HEK293 (cell line): ENCODE data around the gene TEX9.
A peak's percentile ranks its signal among the peaks of the same experiment; 100 is the strongest.

Source experiments
- CTCF ChIA-PET: fragments of 350-600 bp; formaldehyde crosslinking; extraction: SDS; loops from one replicate; lab custom pipeline; 2021; ENCODE audit warnings: antibody characterized with exemption; lab: Yijun Ruan, JAX
- POLR2A ChIA-PET: fragments of 300-600 bp; formaldehyde crosslinking; extraction: SDS; loops from one replicate; lab custom pipeline; 2020; ENCODE audit warnings: antibody characterized with exemption, inconsistent platforms; lab: Yijun Ruan, JAX
- H3K27ac ChIP-seq: fragments of 200-500 bp; sonication (Bioruptor generic); 2 replicates; pipeline ENCODE4 v1.5.1; 2014; ENCODE audit warnings: low read depth, low read length, control low read depth, inconsistent platforms; ENCODE audit errors: extremely low read depth
- H3K36me3 ChIP-seq, 2 experiments: fragments of 200-500 bp in 1 of 2; sonication (Bioruptor generic) in 1 of 2; 1 replicate in 1 of 2; 2 replicates in 1 of 2; pipeline ENCODE4 v1.5.1; 2014 to 2017; ENCODE audit warnings: inconsistent platforms in 2 of 2, low read length in 2 of 2; ENCODE audit not compliant: control insufficient read depth in 2 of 2, insufficient read depth in 1 of 2
- H3K4me1 ChIP-seq: fragments of 200-500 bp; sonication (Bioruptor generic); 2 replicates; pipeline ENCODE4 v1.5.1; 2014; ENCODE audit warnings: mild to moderate bottlenecking, low read length, inconsistent platforms; ENCODE audit not compliant: control insufficient read depth, insufficient read depth
- H3K4me3 ChIP-seq: 2 replicates; pipeline ENCODE4 v1.5.1; 2011; ENCODE audit warnings: low read depth, mild to moderate bottlenecking, control low read depth, low read length, moderate library complexity
- H3K9me3 ChIP-seq: fragments of 200-500 bp; sonication (Bioruptor generic); 2 replicates; pipeline ENCODE4 v1.5.1; 2014; ENCODE audit warnings: low read depth, low read length, inconsistent platforms; ENCODE audit not compliant: control insufficient read depth, insufficient read depth
- BCL11B ChIP-seq: fragments of 450-650 bp; formaldehyde crosslinking; IDR thresholded peaks from 2 replicates; pipeline ENCODE4 v1.5.1; 2016; ENCODE audit warnings: low read depth, missing biosample characterization, missing genetic modification characterization
- FEZF1 ChIP-seq: fragments of 450-650 bp; formaldehyde crosslinking; IDR thresholded peaks from 2 replicates; pipeline ENCODE4 v1.5.1; 2016; ENCODE audit warnings: missing biosample characterization, missing genetic modification characterization
- PRDM1 ChIP-seq: fragments of 450-650 bp; formaldehyde crosslinking; IDR thresholded peaks from 2 replicates; pipeline ENCODE4; 2016; ENCODE audit warnings: missing biosample characterization, missing genetic modification characterization
- SCRT1 ChIP-seq: fragments of 450-650 bp; formaldehyde crosslinking; IDR thresholded peaks from 2 replicates; pipeline ENCODE4 v1.5.1; 2016; ENCODE audit warnings: missing biosample characterization, missing genetic modification characterization, borderline replicate concordance
- SCRT2 ChIP-seq: fragments of 450-650 bp; formaldehyde crosslinking; IDR thresholded peaks from 2 replicates; pipeline ENCODE4 v1.5.1; 2016; ENCODE audit warnings: missing biosample characterization, missing genetic modification characterization
- ZBTB17 ChIP-seq: fragments of 450-650 bp; formaldehyde crosslinking; IDR thresholded peaks from 2 replicates; pipeline ENCODE4 v1.5.1; 2016; ENCODE audit warnings: missing biosample characterization, missing genetic modification characterization
- ZBTB20 ChIP-seq: fragments of 450-650 bp; formaldehyde crosslinking; IDR thresholded peaks from 2 replicates; pipeline ENCODE4 v1.5.1; 2016; ENCODE audit warnings: missing biosample characterization, missing genetic modification characterization
- ZFP41 ChIP-seq: fragments of 450-650 bp; formaldehyde crosslinking; IDR thresholded peaks from 2 replicates; pipeline ENCODE4 v1.5.1; 2016; ENCODE audit warnings: missing biosample characterization, missing genetic modification characterization, borderline replicate concordance
- ZNF23 ChIP-seq: fragments of 450-650 bp; formaldehyde crosslinking; IDR thresholded peaks from 2 replicates; pipeline ENCODE4 v1.5.1; 2016; ENCODE audit warnings: missing biosample characterization, missing genetic modification characterization, borderline replicate concordance
- ZNF239 ChIP-seq: fragments of 450-650 bp; formaldehyde crosslinking; IDR thresholded peaks from 2 replicates; pipeline ENCODE4 v1.5.1; 2016; ENCODE audit warnings: missing biosample characterization, missing genetic modification characterization
- ZNF398 ChIP-seq: fragments of 450-650 bp; formaldehyde crosslinking; IDR thresholded peaks from 2 replicates; pipeline ENCODE4 v1.5.1; 2017; ENCODE audit warnings: missing biosample characterization, missing genetic modification characterization
- ZNF423 ChIP-seq: fragments of 450-650 bp; formaldehyde crosslinking; IDR thresholded peaks from 2 replicates; pipeline ENCODE4 v1.5.1; 2016; ENCODE audit warnings: missing biosample characterization, missing genetic modification characterization
- ZNF433 ChIP-seq: fragments of 450-650 bp; formaldehyde crosslinking; IDR thresholded peaks from 2 replicates; pipeline ENCODE4 v1.5.1; 2016; ENCODE audit warnings: missing biosample characterization, missing genetic modification characterization, low read depth
- ZNF501 ChIP-seq: fragments of 450-650 bp; formaldehyde crosslinking; IDR thresholded peaks from 2 replicates; pipeline ENCODE4 v1.5.1; 2016; ENCODE audit warnings: missing biosample characterization, missing genetic modification characterization
- ZNF521 ChIP-seq: fragments of 450-650 bp; formaldehyde crosslinking; IDR thresholded peaks from 2 replicates; pipeline ENCODE4 v1.5.1; 2017; ENCODE audit warnings: missing biosample characterization, mild to moderate bottlenecking, missing genetic modification characterization
- ZNF571 ChIP-seq: fragments of 450-650 bp; formaldehyde crosslinking; IDR thresholded peaks from 2 replicates; pipeline ENCODE4 v1.5.0; 2017; ENCODE audit warnings: missing biosample characterization, missing genetic modification characterization
- ZNF596 ChIP-seq: fragments of 450-650 bp; IDR thresholded peaks from 2 replicates; pipeline ENCODE4 v1.5.0; 2018; ENCODE audit warnings: missing biosample characterization, mild to moderate bottlenecking, missing genetic modification characterization, moderate library complexity
- ZNF621 ChIP-seq: fragments of 450-650 bp; formaldehyde crosslinking; IDR thresholded peaks from 2 replicates; pipeline ENCODE4 v1.5.1; 2017; ENCODE audit warnings: missing biosample characterization, missing genetic modification characterization
- ZNF664 ChIP-seq: fragments of 450-650 bp; formaldehyde crosslinking; IDR thresholded peaks from 2 replicates; pipeline ENCODE4 v1.5.1; 2016; ENCODE audit warnings: missing biosample characterization, missing genetic modification characterization
- ZSCAN4 ChIP-seq: fragments of 450-650 bp; formaldehyde crosslinking; IDR thresholded peaks from 2 replicates; pipeline ENCODE4 v1.5.1; 2017; ENCODE audit warnings: missing biosample characterization, missing genetic modification characterization
- TF ChIP-seq, protein P1 (sequence below): fragments of 450-650 bp; formaldehyde crosslinking; IDR thresholded peaks from 2 replicates; pipeline ENCODE4 v1.5.1; 2016; ENCODE audit warnings: missing biosample characterization, missing genetic modification characterization
- TF ChIP-seq, protein P2 (sequence below): fragments of 450-650 bp; formaldehyde crosslinking; IDR thresholded peaks from 2 replicates; pipeline ENCODE4 v1.5.1; 2017; ENCODE audit warnings: missing biosample characterization, missing genetic modification characterization
- TF ChIP-seq, protein P3 (sequence below): fragments of 450-650 bp; formaldehyde crosslinking; IDR thresholded peaks from 2 replicates; pipeline ENCODE4 v1.5.1; 2016; ENCODE audit warnings: missing biosample characterization, missing genetic modification characterization, borderline replicate concordance

TEX9 gene

DNA sequence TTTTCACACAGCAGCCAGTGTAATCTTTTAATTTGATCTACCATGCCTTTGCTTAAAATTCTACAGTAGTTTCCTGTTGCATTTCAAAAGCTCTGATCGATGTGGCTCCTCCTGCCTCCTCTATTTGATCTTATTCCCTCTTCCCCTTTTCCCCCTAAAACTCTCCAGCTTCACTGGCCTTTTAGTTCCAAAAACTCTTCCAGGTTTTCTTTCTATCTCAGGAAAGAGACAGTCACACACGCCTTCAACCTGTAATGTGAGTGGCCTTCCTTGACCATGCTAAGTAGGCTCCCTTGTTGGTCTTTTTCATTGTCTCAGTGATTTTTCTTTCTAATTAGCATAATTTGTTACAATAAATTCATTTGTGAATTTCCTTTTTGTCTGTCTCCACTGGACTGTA lies 985 bp downstream of the TEX9 start:
- POLR2A ChIA-PET: no interaction called here
- Histone ChIP-seq H3K9me3 (no peaks in the 10 kb centered on the region), H3K36me3 (no peaks in the 10 kb centered on the region), H3K4me1 (peaks cover 5% of the 10 kb centered on the region; the same call in 1 of the 2 replicates), H3K4me3 (peak overlapping the region; percentile 74), H3K27ac (no peak overlapping the region)
- CTCF ChIA-PET: interaction anchor here (0.6 kb wide), 1 partner anchor 10 kb away, joined by 4 read pairs; no protein-coding TSS in a partner anchor
- TF ChIP-seq ZNF423 (tag by site-specific recombination): no peak
- TF ChIP-seq ZNF664 (tag by site-specific recombination): peak; percentile 55; the same call in 1 of the 2 replicates
- TF ChIP-seq ZNF596: no peak
- peak; percentile 65; the same call in 1 of the 2 replicates for TF ChIP-seq PRDM1 (tag by site-specific recombination)
- no peak for TF ChIP-seq BCL11B (tag by site-specific recombination)
- TF ChIP-seq ZSCAN4 (tag by site-specific recombination): no peak
- no peak for TF ChIP-seq ZNF571 (tag by site-specific recombination)
- 0 out of 2 replicates have a peak, but pooled peaks have one; percentile 37 for TF ChIP-seq SCRT2

DNA sequence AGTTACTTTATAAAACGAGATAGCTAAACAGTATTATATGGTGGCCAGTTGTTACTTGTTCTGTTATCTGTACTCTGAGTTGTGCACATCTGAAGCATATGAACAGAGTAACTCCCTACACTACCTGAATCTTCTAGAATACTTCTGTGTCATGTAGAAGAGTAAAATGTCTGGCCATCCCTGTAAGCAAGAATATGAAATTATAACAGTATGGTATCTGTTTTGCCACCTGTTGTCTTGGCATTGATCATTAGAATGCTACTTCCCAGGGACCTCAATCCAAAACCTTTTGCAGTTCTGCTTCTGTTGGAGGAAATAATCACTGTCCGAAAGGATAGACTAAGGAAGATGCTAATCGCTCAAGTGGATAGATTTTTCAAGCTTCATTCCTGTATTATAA lies 1.9 kb downstream of the TEX9 start:
- TF ChIP-seq, protein P1, sequence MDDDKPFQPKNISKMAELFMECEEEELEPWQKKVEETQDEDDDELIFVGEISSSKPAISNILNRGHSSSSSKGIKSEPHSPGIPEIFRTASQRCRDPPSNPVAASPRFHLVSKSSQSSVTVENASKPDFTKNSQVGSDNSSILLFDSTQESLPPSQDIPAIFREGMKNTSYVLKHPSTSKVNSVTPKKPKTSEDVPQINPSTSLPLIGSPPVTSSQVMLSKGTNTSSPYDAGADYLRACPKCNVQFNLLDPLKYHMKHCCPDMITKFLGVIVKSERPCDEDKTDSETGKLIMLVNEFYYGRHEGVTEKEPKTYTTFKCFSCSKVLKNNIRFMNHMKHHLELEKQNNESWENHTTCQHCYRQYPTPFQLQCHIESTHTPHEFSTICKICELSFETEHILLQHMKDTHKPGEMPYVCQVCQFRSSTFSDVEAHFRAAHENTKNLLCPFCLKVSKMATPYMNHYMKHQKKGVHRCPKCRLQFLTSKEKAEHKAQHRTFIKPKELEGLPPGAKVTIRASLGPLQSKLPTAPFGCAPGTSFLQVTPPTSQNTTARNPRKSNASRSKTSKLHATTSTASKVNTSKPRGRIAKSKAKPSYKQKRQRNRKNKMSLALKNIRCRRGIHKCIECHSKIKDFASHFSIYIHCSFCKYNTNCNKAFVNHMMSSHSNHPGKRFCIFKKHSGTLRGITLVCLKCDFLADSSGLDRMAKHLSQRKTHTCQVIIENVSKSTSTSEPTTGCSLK (tag by site-specific recombination): no peak
- peak; percentile 81 for TF ChIP-seq ZBTB17 (tag by site-specific recombination)
- TF ChIP-seq, all 188 proteins: peak for 1
- Histone ChIP-seq H3K4me3 (no peak overlapping the region), H3K27ac (no peak overlapping the region), H3K4me1 (peaks cover 8% of the 10 kb centered on the region), H3K9me3 (no peaks in the 10 kb centered on the region), H3K36me3 (no peaks in the 10 kb centered on the region)
- ChIA-PET POLR2A (no interaction called here), CTCF (no interaction called here)

DNA sequence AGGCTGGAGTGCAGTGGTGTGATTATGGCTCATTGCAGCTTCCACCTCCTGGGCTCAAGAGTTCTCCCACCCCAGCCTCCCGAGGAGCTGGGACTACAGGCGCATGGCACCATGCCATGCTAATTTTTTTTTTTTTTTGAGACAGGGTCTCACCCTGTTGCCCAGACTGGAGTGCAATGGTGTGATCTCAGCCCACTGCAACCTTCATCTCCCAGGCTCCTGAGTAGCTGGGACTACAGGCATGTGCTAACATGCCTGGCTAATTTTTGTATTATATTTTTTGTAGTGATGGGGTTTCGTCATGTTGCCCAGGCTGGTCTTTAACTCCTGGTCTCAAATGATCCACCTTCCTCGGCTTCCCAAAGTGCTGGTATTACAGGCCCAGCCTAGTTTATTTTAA lies 4.0 kb downstream of the TEX9 start:
- ChIA-PET CTCF (no interaction called here), POLR2A (no interaction called here)
- peaks cover 8% of the 10 kb centered on the region for H3K4me1 ChIP-seq
- no peaks in the 10 kb centered on the region for H3K9me3 ChIP-seq
- H3K27ac ChIP-seq: peak overlapping the region; percentile 53; the same call in 1 of the 2 replicates
- H3K4me3 ChIP-seq: no peak overlapping the region
- no peaks in the 10 kb centered on the region for H3K36me3 ChIP-seq
- no peak for TF ChIP-seq ZNF23 (tag by site-specific recombination)
- TF ChIP-seq FEZF1 (tag by site-specific recombination): no peak
- no peak for TF ChIP-seq ZFP41 (tag by site-specific recombination)
- TF ChIP-seq, protein P2, sequence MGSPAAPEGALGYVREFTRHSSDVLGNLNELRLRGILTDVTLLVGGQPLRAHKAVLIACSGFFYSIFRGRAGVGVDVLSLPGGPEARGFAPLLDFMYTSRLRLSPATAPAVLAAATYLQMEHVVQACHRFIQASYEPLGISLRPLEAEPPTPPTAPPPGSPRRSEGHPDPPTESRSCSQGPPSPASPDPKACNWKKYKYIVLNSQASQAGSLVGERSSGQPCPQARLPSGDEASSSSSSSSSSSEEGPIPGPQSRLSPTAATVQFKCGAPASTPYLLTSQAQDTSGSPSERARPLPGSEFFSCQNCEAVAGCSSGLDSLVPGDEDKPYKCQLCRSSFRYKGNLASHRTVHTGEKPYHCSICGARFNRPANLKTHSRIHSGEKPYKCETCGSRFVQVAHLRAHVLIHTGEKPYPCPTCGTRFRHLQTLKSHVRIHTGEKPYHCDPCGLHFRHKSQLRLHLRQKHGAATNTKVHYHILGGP (tag by site-specific recombination): no peak
- no peak for TF ChIP-seq ZNF521 (tag by site-specific recombination)
- TF ChIP-seq ZNF398: peak; percentile 92
- no peak for TF ChIP-seq ZNF239 (tag by site-specific recombination)
- TF ChIP-seq, protein P3, sequence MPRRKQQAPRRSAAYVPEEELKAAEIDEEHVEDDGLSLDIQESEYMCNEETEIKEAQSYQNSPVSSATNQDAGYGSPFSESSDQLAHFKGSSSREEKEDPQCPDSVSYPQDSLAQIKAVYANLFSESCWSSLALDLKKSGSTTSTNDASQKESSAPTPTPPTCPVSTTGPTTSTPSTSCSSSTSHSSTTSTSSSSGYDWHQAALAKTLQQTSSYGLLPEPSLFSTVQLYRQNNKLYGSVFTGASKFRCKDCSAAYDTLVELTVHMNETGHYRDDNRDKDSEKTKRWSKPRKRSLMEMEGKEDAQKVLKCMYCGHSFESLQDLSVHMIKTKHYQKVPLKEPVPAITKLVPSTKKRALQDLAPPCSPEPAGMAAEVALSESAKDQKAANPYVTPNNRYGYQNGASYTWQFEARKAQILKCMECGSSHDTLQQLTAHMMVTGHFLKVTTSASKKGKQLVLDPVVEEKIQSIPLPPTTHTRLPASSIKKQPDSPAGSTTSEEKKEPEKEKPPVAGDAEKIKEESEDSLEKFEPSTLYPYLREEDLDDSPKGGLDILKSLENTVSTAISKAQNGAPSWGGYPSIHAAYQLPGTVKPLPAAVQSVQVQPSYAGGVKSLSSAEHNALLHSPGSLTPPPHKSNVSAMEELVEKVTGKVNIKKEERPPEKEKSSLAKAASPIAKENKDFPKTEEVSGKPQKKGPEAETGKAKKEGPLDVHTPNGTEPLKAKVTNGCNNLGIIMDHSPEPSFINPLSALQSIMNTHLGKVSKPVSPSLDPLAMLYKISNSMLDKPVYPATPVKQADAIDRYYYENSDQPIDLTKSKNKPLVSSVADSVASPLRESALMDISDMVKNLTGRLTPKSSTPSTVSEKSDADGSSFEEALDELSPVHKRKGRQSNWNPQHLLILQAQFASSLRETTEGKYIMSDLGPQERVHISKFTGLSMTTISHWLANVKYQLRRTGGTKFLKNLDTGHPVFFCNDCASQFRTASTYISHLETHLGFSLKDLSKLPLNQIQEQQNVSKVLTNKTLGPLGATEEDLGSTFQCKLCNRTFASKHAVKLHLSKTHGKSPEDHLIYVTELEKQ: no peak
- TF ChIP-seq ZNF621 (tag by site-specific recombination): no peak
- TF ChIP-seq SCRT1 (tag by site-specific recombination): peak; percentile 69; the same call in 1 of the 2 replicates
- no peak for TF ChIP-seq ZNF433 (tag by site-specific recombination)
- no peak for TF ChIP-seq ZNF501
- 0 out of 2 replicates have a peak, but pooled peaks have one; percentile 27 for TF ChIP-seq ZBTB20 (tag by site-specific recombination)
